Testis (tissue), 3 donors: Measurements from ENCODE around the gene DHX9. TPM values are rescaled to one million over a fixed set of nuclear protein-coding genes. Genes with fewer than 3 reads are reported as not detected.
"Not testable (repeated sequence)": the region's sequence is repeated elsewhere in the genome, so short reads cannot be mapped to it uniquely, and the experiment has no call there.

Experiments used
- DNase-seq: peaks from one replicate; pipeline ENCODE4 v3.0.0-alpha.2; 2019
- H3K27ac ChIP-seq, 2 donors: fragments of 200-600 bp; sonication (generic); one replicate each; pipeline ENCODE4 v1.5.1; 2019
- H3K27me3 ChIP-seq: fragments of 200-600 bp; sonication (generic); one replicate; pipeline ENCODE4 v1.5.1; 2019
- H3K36me3 ChIP-seq: fragments of 200-600 bp; sonication (generic); one replicate; pipeline ENCODE4 v1.5.1; 2017; ENCODE audit warnings: low read depth; ENCODE audit errors: missing control alignments
- H3K4me1 ChIP-seq: fragments of 200-600 bp; sonication (generic); one replicate; pipeline ENCODE4 v1.5.1; 2019
- H3K4me3 ChIP-seq, 2 donors: fragments of 200-600 bp; sonication (generic); one replicate each; pipeline ENCODE4 v1.5.1; 2017 to 2019
- H3K9me3 ChIP-seq: fragments of 200-600 bp; sonication (generic); one replicate; pipeline ENCODE4 v1.5.1; 2017
- POLR2A ChIP-seq: fragments of 450-650 bp; IDR thresholded peaks from one replicate; pipeline ENCODE4 v1.6.1; 2017; ENCODE audit warnings: antibody characterized with exemption, mild to moderate bottlenecking, moderate library complexity
- WGBS, 2 donors: methylation state at CpG; one replicate each; pipeline ENCODE4 v1.1.5; 2018; 5-methylcytosine and 5-hydroxymethylcytosine counted together
- intact Hi-C: fragments of 100-400 bp; cut with DNase I; formaldehyde crosslinking; loops from one replicate; pipeline ENCODE4 v1.15.1; 2023; ENCODE audit warnings: low total_unique reads
- polyA plus RNA-seq: library from polyadenylated mRNA; stranded (reverse); fragments of 350-450 nt; fragmentation: Illumina TruSeq; extraction: RNeasy Lipid Tissue Mini Kit (QIAGEN cat#74804); gene quantifications from one replicate; pipeline ENCODE4 v1.2.3, GENCODE V29; 2014; ENCODE audit warnings: low read depth, low replicate concordance; ENCODE audit not compliant: insufficient read depth
- total RNA-seq, 2 donors: library from RNA; depleted of rRNA; stranded (reverse); fragments of >200 nt; gene quantifications; one replicate each; pipeline ENCODE4 v1.2.3, GENCODE V29; 2016
- TF ChIP-seq, protein P1 (sequence below), 3 experiments: fragments of 450-650 bp in 2 of 3; fragments of 200-600 bp in 1 of 3; sonication (generic) in 1 of 3; IDR thresholded peaks; one replicate each; pipeline ENCODE4 v1.5.1; 2016 to 2019; ENCODE audit warnings: antibody characterized with exemption in 3 of 3, mild to moderate bottlenecking in 2 of 3, moderate library complexity in 1 of 3

Gene DHX9
- total and polyA plus RNA-seq, 3 donors from 2014 or later = 117 to 163 (median 139) TPM

DNA sequence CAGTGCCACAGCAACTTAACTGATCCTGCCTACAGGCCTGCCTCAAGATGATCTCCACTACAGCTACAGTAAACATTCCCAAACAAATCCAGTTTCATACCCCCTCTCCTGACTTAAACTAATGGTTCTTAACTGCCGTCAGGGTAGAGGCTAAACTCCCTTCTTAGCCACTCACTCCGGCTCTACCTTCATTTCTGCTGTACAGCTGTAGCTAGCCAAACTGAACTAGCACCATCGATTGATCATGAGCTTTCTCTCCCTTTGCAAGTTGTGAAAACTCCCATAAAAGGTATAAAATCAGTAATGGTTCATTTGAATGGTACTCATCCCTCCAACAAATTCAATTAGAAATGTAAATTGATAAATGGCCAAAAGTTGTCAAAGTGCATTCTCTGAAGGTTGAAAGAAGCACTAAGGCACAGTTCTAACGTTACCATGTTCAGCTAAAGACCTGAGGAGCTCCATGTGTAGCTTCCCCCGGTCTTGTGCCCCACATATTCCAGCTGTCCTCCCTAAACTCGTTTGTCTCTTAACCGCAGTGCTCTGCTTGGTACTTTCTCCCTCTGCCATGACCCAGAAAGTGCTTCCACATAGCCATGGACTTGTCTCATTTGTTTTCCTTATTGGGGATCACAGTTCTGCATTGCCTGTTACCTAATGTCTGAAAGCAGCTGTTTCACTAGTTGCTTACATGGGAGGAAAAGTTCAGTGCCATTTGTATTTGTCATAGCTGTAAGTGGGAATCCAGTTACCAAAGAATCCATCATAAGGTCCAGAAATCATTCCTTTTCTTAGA, 49.8 kb downstream of the DHX9 start:
- no peak for DNase-seq
- Histone ChIP-seq H3K9me3 (no peaks in the 10 kb centered on the region), H3K4me3 (no peak overlapping the region), H3K27ac (no peak overlapping the region), H3K27me3 (no peaks in the 10 kb centered on the region), H3K4me1 (no peaks in the 10 kb centered on the region), H3K36me3 (no peaks in the 10 kb centered on the region)
- WGBS, 2 donors = 71 to 77% methylated on average over 7 of the region's 7 CpGs
- intact Hi-C loops = no loop called here
- TF ChIP-seq POLR2A = no peak
- TF ChIP-seq, protein P1, sequence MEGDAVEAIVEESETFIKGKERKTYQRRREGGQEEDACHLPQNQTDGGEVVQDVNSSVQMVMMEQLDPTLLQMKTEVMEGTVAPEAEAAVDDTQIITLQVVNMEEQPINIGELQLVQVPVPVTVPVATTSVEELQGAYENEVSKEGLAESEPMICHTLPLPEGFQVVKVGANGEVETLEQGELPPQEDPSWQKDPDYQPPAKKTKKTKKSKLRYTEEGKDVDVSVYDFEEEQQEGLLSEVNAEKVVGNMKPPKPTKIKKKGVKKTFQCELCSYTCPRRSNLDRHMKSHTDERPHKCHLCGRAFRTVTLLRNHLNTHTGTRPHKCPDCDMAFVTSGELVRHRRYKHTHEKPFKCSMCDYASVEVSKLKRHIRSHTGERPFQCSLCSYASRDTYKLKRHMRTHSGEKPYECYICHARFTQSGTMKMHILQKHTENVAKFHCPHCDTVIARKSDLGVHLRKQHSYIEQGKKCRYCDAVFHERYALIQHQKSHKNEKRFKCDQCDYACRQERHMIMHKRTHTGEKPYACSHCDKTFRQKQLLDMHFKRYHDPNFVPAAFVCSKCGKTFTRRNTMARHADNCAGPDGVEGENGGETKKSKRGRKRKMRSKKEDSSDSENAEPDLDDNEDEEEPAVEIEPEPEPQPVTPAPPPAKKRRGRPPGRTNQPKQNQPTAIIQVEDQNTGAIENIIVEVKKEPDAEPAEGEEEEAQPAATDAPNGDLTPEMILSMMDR (IDR thresholded peaks at IDR 0.05) = no peak

- Histone ChIP-seq H3K27ac (no peak overlapping the region), H3K36me3 (no peaks in the 10 kb centered on the region), H3K27me3 (no peaks in the 10 kb centered on the region), H3K9me3 (no peaks in the 10 kb centered on the region), H3K4me3 (no peak overlapping the region), H3K4me1 (no peaks in the 10 kb centered on the region)
- no peak for DNase-seq
- WGBS, 2 donors = 69 to 70% methylated on average over 6 of the region's 6 CpGs
- no peak for TF ChIP-seq POLR2A
- TF ChIP-seq, protein P1 (IDR thresholded peaks at IDR 0.05) = no peak
- intact Hi-C loops = no loop called here
These were observed 50.9 kb downstream of the DHX9 start for GRCh38 chr1:182889997-182890396.

- Histone ChIP-seq H3K4me3 (no peak overlapping the region), H3K27ac (no peak overlapping the region), H3K4me1 (no peaks in the 10 kb centered on the region), H3K9me3 (no peaks in the 10 kb centered on the region), H3K27me3 (no peaks in the 10 kb centered on the region), H3K36me3 (no peaks in the 10 kb centered on the region)
- WGBS, 2 donors = 83 to 88% methylated on average over 9 of the region's 9 CpGs
- TF ChIP-seq, protein P1 (IDR thresholded peaks at IDR 0.05) = no peak
- TF ChIP-seq POLR2A = no peak
- intact Hi-C loops = no loop called here
- no peak for DNase-seq
These were observed 51.9 kb downstream of the DHX9 start for GRCh38 chr1:182890927-182891610.

GRCh38 chr1:182897696-182898095, 58.5 kb downstream of the DHX9 start:
- no peaks in the 10 kb centered on the region for H3K4me1 ChIP-seq
- H3K36me3 ChIP-seq = no peaks in the 10 kb centered on the region
- intact Hi-C loops = no loop called here
- H3K27ac ChIP-seq = no peak overlapping the region
- H3K4me3 ChIP-seq = no peak overlapping the region
- DNase-seq = no peak
- H3K27me3 ChIP-seq = no peaks in the 10 kb centered on the region
- no peaks in the 10 kb centered on the region for H3K9me3 ChIP-seq
- 82 to 85% methylated on average over 2 of the region's 2 CpGs for WGBS, 2 donors
- TF ChIP-seq, protein P1 (IDR thresholded peaks at IDR 0.05) = no peak
- TF ChIP-seq POLR2A = no peak

- DNase-seq, H3K36me3 ChIP-seq, H3K27me3 ChIP-seq, H3K27ac ChIP-seq, H3K9me3 ChIP-seq, H3K4me3 ChIP-seq, intact Hi-C loops, H3K4me1 ChIP-seq: not testable (repeated sequence)
- WGBS, 2 donors = 88 to 90% methylated on average over 5 of the region's 5 CpGs
These were observed 62.8 kb downstream of the DHX9 start for GRCh38 chr1:182901946-182902345.
